ENCODE data around the gene CELSR2.

The CELSR2 gene

GRCh38 chr1:109265016-109265415 is 15.7 kb downstream of the CELSR2 start:
- no peak for DNase-seq

DNA sequence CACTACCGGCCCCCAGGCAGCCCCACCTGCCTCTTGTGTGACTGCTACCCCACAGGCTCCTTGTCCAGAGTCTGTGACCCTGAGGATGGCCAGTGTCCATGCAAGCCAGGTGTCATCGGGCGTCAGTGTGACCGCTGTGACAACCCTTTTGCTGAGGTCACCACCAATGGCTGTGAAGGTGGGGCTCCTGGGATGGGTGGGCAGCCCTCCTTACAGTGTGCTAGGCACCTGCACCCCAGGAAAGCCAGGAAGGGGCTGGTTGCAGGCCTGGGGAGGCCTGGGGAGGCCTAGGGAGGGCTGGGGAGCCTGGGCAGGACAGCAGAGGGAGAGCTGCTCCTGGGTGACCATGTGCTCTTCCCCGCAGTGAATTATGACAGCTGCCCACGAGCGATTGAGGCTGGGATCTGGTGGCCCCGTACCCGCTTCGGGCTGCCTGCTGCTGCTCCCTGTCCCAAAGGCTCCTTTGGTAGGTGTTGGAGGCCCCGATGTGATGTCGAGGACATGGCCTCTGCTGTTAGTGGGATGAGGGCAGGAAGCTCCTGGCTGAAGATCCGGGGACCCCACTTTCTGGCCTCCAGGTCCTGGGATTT is 16.5 kb downstream of the CELSR2 start:
- no peak for DNase-seq

- DNase-seq, result no peak
Measured at GRCh38 chr1:109266965-109267364, 17.6 kb downstream of the CELSR2 start.

DNA sequence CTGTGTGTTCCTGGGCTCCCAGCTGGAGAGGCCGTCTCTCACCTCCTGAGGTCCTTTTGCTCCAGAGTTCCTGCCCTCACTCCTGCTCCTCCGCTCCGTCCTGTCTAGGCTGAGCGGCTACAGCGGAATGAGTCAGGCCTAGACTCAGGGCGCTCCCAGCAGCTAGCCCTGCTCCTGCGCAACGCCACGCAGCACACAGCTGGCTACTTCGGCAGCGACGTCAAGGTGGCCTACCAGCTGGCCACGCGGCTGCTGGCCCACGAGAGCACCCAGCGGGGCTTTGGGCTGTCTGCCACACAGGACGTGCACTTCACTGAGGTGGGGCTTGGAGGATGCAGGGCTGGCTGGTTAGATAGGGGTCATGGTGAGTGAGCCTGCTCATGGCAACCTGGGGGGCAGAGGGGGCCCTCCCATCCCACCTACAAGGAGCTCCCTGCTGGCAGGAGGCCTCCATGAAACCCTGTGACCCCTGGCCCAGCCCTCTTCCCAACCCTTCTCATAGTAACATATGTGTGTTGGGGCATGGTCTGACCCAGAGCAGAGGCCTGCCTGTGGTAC is 18.5 kb downstream of the CELSR2 start:
- no peak for DNase-seq

DNA sequence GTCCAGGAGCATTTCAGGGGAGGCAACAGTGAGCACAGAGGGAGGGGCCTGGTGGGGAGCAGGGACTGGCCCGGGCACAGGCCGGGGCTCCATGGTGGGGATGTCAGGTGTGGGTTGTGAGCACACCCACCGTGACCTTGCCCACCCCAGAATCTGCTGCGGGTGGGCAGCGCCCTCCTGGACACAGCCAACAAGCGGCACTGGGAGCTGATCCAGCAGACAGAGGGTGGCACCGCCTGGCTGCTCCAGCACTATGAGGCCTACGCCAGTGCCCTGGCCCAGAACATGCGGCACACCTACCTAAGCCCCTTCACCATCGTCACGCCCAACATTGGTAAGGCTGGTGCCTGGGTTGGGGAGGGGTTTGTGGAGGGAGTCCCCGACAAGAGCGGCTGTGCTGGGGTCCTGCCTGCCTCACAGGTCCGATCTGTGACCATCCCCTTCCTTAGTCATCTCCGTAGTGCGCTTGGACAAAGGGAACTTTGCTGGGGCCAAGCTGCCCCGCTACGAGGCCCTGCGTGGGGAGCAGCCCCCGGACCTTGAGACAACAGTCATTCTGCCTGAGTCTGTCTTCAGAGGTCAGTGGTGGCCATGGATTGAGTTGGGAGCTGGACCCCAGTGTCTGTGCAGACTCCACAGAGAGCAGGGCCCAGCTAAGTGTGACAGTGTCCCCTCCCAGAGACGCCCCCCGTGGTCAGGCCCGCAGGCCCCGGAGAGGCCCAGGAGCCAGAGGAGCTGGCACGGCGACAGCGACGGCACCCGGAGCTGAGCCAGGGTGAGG is 19.3 kb downstream of the CELSR2 start:
- DNase-seq, result no peak

GRCh38 chr1:109269212-109269980 is 20.1 kb downstream of the CELSR2 start:
- DNase-seq, result no peak

DNA sequence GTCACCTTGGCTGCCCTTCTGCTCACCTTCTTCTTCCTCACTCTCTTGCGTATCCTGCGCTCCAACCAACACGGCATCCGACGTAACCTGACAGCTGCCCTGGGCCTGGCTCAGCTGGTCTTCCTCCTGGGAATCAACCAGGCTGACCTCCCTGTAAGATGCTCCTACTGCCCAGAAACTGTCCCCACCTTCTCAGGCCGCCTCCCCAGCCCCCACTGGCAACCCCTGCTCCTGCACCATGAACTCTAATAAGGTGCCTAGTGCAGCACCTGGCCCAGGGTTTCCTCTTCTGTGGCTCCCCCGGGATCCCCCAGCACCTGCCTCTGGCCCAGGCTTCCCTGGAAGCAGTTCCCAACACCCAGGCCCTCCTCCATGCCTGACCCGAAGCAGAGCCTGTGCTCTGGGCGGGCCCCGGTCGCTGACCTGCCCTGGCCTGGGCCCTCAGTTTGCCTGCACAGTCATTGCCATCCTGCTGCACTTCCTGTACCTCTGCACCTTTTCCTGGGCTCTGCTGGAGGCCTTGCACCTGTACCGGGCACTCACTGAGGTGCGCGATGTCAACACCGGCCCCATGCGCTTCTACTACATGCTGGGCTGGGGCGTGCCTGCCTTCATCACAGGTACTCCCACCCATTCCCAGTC is 20.8 kb downstream of the CELSR2 start:
- no peak for DNase-seq

- DNase-seq, result no peak
Measured at GRCh38 chr1:109270623-109271317, 21.4 kb downstream of the CELSR2 start.

DNA sequence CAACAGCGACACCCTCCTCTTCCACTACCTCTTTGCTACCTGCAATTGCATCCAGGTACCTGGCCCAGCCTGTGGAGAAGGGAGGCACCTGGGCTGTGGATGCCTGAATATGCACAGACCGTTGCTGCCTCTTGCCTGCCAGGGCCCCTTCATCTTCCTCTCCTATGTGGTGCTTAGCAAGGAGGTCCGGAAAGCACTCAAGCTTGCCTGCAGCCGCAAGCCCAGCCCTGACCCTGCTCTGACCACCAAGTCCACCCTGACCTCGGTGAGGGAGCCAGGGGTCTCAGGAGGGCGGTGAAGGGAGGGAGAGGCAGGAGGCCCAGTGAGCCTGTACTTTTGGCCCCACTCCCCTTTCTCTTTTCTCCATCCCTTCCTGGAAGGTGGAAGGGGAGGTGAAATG is 22.1 kb downstream of the CELSR2 start:
- no peak for DNase-seq

DNA sequence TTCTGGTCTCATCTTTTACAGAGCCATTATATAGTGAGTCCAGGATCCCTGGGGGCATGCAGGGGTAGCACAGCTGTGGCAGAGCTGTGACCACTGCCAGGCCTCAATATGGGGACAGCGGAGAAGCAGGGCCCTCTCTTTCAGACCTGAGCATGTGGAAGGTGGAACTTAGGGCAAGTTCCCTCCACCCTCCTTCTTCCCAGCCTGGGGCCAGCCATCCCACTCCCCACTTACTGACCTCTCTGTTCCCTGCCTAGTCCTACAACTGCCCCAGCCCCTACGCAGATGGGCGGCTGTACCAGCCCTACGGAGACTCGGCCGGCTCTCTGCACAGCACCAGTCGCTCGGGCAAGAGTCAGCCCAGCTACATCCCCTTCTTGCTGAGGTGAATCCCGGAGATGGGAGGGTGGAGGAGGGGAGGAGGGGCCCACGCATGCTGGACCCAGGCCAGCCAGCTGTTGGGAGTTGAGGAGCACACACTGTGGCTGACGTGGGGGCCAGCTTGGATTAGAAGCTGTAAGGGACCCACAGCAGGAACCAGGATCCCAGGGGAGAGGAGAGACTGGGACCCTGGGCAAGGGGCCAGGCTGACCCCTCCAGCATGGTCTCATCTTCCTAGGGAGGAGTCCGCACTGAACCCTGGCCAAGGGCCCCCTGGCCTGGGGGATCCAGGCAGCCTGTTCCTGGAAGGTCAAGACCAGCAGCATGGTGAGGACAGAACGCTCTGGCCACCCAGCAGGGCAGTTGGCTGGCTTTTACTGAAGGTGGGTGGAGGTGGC is 22.9 kb downstream of the CELSR2 start:
- no peak for DNase-seq

DNA sequence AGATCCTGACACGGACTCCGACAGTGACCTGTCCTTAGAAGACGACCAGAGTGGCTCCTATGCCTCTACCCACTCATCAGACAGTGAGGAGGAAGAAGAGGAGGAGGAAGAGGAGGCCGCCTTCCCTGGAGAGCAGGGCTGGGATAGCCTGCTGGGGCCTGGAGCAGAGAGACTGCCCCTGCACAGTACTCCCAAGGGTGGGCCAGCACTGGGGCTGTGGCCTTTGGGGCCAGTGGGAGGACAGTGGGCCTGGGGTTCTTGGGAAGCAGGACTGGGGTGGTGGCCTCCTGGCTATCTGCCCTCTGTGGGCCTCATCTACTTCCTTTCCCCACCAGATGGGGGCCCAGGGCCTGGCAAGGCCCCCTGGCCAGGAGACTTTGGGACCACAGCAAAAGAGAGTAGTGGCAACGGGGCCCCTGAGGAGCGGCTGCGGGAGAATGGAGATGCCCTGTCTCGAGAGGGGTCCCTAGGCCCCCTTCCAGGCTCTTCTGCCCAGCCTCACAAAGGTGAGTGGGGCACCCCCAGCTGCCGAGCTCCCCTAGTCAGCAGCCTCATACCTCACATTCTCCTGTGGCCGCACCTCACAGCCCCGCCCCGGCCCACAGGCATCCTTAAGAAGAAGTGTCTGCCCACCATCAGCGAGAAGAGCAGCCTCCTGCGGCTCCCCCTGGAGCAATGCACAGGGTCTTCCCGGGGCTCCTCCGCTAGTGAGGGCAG is 23.6 kb downstream of the CELSR2 start:
- no peak for DNase-seq

- no peak for DNase-seq
Measured at GRCh38 chr1:109273570-109274288, 24.4 kb downstream of the CELSR2 start.

GRCh38 chr1:109274533-109275476 is 25.5 kb downstream of the CELSR2 start:
- DNase-seq, result no peak

GRCh38 chr1:109275706-109276345 is 26.5 kb downstream of the CELSR2 start:
- DNase-seq, result no peak

DNA sequence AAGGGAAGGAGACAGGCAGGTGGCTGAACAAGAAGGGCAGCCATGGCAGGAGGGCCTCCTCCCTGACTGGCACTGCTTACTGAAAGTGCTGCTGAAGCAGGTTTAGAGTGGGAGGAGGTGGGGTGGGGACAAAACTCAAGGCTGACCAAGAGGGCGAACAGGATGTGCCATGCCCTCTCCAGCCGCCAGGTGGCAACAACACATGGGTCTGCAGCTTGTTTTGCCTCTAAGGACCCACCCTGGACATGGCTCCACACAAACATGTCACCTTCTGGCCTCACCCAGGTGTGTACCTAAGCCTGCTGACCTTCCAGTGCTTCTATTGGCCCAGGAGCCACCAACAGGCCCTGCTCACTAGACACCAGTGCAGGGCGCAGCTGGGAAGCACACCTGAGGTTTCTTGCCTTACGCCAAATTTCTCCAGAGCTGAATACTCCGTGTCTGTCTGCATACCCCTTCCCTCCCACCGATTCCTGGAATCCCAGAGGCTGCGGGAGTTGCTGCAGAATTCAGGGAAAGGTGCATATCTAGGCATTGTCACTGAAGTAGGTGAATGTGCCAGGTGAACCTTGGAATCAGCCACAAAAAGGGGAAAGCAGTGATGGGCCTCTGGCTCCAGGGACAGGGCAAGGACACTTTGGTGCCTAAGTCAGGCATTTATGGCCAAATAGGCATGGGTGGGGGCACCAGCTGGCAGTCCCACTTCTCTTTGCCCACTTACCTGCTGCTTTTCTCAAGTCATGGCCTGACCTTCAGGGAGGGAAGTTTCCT is 28.3 kb downstream of the CELSR2 start:
- peak; percentile 64 for DNase-seq

DNA sequence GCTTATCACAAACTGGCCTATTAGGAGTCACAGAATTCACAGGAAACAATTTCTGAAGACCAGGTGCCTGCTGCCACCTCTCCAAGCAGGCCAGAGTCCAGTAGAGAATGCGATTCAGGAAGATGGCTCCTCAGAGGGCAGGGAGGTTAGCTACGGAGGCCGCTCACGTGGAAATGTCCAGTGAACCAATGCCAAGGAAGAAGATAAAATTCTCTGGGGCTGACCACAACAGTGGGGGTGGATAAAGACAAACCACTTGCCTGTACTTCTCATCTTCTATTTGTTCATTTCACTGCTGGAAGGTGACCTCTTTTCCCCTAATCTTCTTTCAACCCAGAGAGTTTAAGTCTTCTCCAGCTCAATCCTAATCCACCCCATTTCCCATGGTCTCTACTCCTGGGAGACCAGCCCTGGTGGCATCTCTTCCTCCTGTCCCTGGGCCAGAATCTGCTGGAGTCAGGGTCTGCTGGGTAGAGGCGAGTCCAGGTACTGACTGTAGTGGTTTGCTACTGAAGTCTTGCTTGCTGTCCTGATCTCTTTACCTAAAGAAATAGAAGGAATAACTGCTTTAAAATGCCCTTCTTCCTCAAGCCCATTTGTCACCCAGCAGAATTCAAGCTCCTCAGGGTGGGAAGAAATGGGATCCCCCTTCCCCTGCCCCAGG is 30.4 kb downstream of the CELSR2 start:
- DNase-seq, result no peak

- DNase-seq, result no peak
Measured at GRCh38 chr1:109280862-109281261, 31.5 kb downstream of the CELSR2 start.
